DMS53 treated with DMSO at 0.1 percent for 48 hours (cell line): Measurements from ENCODE around the gene HLTF.
A peak's percentile ranks its signal among the peaks of the same experiment; 100 is the strongest.
"Not testable (repeated sequence)": the region's sequence is repeated elsewhere in the genome, so short reads cannot be mapped to it uniquely, and the experiment has no call there.

ENCODE experiments used
- DNase-seq: peaks from one replicate; lab custom pipeline; 2025; ENCODE audit not compliant: unreplicated experiment; lab: John Stamatoyannopoulos, UW

The HLTF gene

DNA sequence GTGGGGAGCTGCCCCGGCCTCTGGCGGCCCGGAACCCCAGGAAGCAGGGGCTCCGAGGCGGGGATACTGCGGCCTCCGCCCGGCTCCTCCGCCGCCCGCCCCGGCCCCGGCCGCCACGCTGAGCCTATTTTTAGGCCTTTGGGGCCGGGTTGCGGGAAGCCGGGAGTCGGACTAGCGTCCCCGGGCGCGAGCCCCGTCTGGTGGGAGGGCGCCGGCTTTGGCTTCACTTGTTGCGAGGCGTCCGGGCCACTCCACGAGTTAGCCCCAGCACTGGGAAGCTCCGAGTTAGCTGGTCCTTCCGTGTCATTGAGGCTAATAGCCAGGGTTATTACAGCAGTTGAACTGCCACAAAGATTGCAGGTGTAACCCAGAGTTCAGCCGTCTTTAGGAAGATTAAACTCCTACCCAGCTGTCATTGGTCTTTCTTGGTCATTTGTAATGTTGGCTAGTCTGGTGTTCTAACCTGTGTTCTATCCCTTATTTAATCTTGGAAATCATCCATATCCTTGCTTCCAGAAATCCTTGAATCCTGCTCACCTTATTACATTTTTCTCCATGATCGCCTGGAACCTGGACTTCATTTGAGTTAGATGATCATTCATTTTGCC is 94.2 kb downstream of the HLTF start:
- no peak for DNase-seq

DNA sequence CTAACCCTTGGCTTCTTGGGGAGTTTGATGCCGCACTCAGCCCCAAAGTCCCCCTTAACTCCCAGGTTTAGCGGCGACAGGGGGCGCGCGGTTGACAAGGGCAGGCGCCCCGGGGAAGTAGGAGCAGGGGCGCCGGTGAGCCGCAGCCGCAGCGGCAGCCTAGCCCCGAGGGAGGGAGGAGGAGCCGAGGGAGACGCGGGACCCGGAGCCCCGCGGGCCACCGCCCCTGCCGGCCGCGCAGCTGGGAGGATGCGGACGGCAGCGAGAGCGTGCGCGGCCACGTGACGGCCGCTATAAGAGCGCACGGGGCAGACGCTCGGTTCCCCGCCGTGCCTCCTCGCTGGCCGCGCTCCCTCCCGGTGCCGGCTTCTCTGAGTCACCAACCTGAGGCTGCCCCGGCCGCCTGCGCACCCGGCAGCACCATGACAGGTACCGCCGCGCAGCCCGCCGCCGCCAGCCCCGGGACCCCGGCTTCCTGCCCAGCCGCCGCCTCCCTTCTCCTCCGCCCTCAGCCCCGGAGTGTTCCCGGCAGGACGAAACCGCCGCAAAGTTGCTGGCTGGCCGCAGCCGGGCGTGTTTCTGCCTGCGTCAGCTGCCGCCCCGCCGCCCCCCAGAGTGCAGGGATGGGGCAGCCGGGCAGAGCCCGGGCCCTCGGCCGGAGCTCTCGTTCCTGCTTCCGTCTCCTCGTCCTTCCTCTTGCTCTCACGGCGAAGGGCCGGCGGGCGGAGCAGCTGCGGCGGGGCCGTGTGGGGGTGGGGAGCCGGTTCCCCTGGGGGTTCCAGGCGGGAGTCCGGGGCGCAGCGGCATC is 94.9 kb downstream of the HLTF start, which contains the start of gene GYG1:
Gene GYG1, plus strand, starts transcription at position 322 of the 808 bp plus-strand sequence. Its CDS starts 101 bp downstream, at position 423.
- DNase-seq: peak; percentile 51

GRCh38 chr3:148990236-148990635 is 96.1 kb downstream of the HLTF start:
- DNase-seq: no peak

GRCh38 chr3:148987551-148987950 is 98.8 kb downstream of the HLTF start:
- not testable (repeated sequence) for DNase-seq

GRCh38 chr3:148981273-148981672 is 105.1 kb downstream of the HLTF start:
- no peak for DNase-seq
